Kidney epithelial cell (primary cell): ENCODE measurements around the gene PPEF1. TPM values are rescaled to one million over a fixed set of nuclear protein-coding genes. Genes with fewer than 3 reads are reported as not detected.

Experiments used
- DNase-seq: peaks from one replicate; pipeline ENCODE4 v3.0.0-alpha.2; 2010; ENCODE audit warnings: low read depth
- H3K27me3 ChIP-seq: 2 replicates; pipeline ENCODE4 v1.6.0; 2011; ENCODE audit warnings: low read length; ENCODE audit not compliant: control insufficient read depth, insufficient read depth
- H3K36me3 ChIP-seq: 2 replicates; pipeline ENCODE4 v1.5.1; 2011; ENCODE audit warnings: low read length; ENCODE audit not compliant: control insufficient read depth, insufficient read depth
- H3K4me3 ChIP-seq: 2 replicates; pipeline ENCODE4 v1.5.1; 2011; ENCODE audit warnings: low read depth, mild to moderate bottlenecking, control low read depth, low read length
- total RNA-seq: library from RNA; depleted of rRNA; stranded (reverse); fragments of >200 nt; gene quantifications from 2 replicates; pipeline ENCODE4 v1.2.3, GENCODE V29; 2015
- TF ChIP-seq, protein P1 (sequence below): IDR thresholded peaks from 2 replicates; pipeline ENCODE4 v1.5.1; 2011; ENCODE audit warnings: mild to moderate bottlenecking, moderate library complexity, low read length, control low read depth, inconsistent platforms; ENCODE audit not compliant: insufficient read depth, poor library complexity, severe bottlenecking

The PPEF1 gene
- total RNA-seq, 1 donor from 2014 or later, result not detected

- no peak for DNase-seq
- H3K4me3 ChIP-seq, result no peak overlapping the region
These were observed 2.4 kb downstream of the PPEF1 start for GRCh38 chrX:18709833-18710232.

DNA sequence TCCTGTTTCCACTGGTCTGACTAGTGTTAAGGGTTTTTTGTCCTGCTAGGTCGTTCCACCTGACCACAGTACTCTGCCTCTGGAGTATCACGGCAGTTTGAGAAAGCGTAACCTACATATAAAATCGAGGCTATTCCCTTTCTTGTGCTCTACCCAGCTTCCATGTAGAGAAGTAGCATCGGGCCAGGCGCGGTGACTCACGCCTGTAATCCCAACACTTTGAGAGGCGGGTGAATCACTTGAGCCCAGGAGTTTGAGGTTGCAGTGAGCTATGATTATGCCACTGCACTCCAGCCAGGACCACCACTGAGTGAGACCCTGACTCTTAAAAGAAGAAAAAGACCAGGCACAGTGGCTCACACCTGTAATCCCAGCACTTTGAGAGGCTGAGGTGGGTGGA, 7.5 kb downstream of the PPEF1 start:
- H3K36me3 ChIP-seq, result no peaks in the 10 kb centered on the region
- no peak for DNase-seq
- TF ChIP-seq, protein P1, sequence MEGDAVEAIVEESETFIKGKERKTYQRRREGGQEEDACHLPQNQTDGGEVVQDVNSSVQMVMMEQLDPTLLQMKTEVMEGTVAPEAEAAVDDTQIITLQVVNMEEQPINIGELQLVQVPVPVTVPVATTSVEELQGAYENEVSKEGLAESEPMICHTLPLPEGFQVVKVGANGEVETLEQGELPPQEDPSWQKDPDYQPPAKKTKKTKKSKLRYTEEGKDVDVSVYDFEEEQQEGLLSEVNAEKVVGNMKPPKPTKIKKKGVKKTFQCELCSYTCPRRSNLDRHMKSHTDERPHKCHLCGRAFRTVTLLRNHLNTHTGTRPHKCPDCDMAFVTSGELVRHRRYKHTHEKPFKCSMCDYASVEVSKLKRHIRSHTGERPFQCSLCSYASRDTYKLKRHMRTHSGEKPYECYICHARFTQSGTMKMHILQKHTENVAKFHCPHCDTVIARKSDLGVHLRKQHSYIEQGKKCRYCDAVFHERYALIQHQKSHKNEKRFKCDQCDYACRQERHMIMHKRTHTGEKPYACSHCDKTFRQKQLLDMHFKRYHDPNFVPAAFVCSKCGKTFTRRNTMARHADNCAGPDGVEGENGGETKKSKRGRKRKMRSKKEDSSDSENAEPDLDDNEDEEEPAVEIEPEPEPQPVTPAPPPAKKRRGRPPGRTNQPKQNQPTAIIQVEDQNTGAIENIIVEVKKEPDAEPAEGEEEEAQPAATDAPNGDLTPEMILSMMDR, result no peak
- H3K27me3 ChIP-seq, result no peaks in the 10 kb centered on the region
- no peak overlapping the region for H3K4me3 ChIP-seq

More at GRCh38 chrX:18709833-18710232, 2.4 kb downstream of the PPEF1 start:
- Histone ChIP-seq H3K27me3 (no peaks in the 10 kb centered on the region), H3K36me3 (no peaks in the 10 kb centered on the region)
- TF ChIP-seq, protein P1, result no peak

- no peak for DNase-seq
- Histone ChIP-seq H3K27me3 (no peaks in the 10 kb centered on the region), H3K4me3 (no peak overlapping the region), H3K36me3 (no peaks in the 10 kb centered on the region)
- TF ChIP-seq, protein P1, result no peak
These were observed 12.4 kb downstream of the PPEF1 start for GRCh38 chrX:18719852-18720251.

GRCh38 chrX:18721683-18722499, 14.4 kb downstream of the PPEF1 start:
- TF ChIP-seq, protein P1, result no peak
- Histone ChIP-seq H3K36me3 (no peaks in the 10 kb centered on the region), H3K27me3 (no peaks in the 10 kb centered on the region), H3K4me3 (no peak overlapping the region)
- DNase-seq, result no peak

GRCh38 chrX:18722500-18723071, 15.1 kb downstream of the PPEF1 start:
- no peak for DNase-seq
- Histone ChIP-seq H3K36me3 (no peaks in the 10 kb centered on the region), H3K4me3 (no peak overlapping the region), H3K27me3 (no peaks in the 10 kb centered on the region)
- TF ChIP-seq, protein P1, result no peak
